A673 (cell line): ENCODE measurements around the gene BPIFB1.

ENCODE experiments used
- EZH2 ChIP-seq: fragments of 200-600 bp; sonication (generic); IDR thresholded peaks from 2 replicates; pipeline ENCODE4 v1.6.1; 2017; ENCODE audit warnings: borderline replicate concordance, low read depth, mild to moderate bottlenecking, mixed read lengths, antibody characterized with exemption, low read length; ENCODE audit not compliant: poor library complexity, severe bottlenecking
- TF ChIP-seq, protein P1 (sequence below): fragments of 300-800, 200-600 bp; sonication (generic); conservative IDR thresholded peaks from 2 replicates; pipeline ENCODE4 v1.5.1; 2017; ENCODE audit warnings: low read depth, mild to moderate bottlenecking, antibody characterized with exemption, low read length, moderate library complexity, mixed read lengths

DNA sequence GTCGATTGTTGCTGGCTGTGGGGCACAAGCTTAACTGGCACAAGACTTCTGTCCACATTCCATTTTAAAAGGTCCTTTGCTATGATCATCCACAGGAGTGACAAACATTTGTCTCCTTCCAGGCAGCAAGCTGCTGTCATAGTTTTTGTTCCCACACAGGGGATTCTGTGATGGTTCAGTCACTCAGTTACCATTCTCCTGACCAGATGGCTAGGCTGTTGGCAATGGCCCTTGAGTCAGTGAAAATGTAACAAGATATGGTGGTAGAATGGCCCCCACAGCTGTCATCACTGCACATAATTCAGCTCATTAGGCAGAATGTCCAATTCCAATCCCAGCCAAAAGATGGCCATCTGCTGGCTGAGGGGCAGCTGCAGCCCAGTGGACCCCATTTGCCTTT lies 33.6 kb upstream of the BPIFB1 start:
- TF ChIP-seq, protein P1, sequence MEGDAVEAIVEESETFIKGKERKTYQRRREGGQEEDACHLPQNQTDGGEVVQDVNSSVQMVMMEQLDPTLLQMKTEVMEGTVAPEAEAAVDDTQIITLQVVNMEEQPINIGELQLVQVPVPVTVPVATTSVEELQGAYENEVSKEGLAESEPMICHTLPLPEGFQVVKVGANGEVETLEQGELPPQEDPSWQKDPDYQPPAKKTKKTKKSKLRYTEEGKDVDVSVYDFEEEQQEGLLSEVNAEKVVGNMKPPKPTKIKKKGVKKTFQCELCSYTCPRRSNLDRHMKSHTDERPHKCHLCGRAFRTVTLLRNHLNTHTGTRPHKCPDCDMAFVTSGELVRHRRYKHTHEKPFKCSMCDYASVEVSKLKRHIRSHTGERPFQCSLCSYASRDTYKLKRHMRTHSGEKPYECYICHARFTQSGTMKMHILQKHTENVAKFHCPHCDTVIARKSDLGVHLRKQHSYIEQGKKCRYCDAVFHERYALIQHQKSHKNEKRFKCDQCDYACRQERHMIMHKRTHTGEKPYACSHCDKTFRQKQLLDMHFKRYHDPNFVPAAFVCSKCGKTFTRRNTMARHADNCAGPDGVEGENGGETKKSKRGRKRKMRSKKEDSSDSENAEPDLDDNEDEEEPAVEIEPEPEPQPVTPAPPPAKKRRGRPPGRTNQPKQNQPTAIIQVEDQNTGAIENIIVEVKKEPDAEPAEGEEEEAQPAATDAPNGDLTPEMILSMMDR = no peak
- TF ChIP-seq EZH2 = no peak
